ENCODE results near the gene FAM217B. TPM values are rescaled to one million over a fixed set of nuclear protein-coding genes. Genes with fewer than 3 reads are reported as not detected.
A peak's percentile ranks its signal among the peaks of the same experiment; 100 is the strongest.

Gene FAM217B
- total RNA-seq, 1 donor = 5.8 TPM

DNA sequence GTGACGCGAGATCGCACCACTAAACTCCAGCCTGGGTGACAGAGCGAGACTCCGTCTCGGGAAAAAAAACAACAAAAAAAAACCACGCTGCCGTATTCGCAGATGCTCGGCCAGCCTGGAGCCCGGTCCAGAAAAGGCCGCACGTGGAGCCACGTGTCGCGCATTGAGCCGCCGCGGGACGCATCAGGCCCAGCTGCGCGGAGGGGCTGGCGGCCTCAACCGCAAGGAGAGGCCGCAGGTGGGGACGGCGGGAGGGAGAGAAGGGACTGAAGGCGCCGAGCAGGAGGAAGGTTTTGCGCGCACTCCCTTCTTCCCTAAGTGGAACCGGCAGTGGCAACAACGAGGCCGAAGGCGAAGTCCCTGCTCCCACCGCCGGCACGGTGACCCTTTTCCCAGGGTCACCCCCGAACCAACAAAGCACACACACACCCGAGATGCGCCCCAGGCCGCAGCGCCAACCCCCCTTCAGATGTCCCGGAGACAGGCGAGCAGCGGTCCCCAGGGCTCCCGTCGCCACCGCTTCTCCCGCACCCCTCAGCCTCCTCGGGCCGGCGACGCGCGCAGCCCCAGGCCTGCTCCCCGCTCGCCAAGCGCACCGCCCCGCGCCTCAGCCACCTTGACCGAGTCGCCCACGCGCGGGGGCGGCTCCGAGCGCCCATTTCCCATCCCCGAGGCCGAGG lies 7.4 kb upstream of the FAM217B start:
- TF ChIP-seq, protein P1, sequence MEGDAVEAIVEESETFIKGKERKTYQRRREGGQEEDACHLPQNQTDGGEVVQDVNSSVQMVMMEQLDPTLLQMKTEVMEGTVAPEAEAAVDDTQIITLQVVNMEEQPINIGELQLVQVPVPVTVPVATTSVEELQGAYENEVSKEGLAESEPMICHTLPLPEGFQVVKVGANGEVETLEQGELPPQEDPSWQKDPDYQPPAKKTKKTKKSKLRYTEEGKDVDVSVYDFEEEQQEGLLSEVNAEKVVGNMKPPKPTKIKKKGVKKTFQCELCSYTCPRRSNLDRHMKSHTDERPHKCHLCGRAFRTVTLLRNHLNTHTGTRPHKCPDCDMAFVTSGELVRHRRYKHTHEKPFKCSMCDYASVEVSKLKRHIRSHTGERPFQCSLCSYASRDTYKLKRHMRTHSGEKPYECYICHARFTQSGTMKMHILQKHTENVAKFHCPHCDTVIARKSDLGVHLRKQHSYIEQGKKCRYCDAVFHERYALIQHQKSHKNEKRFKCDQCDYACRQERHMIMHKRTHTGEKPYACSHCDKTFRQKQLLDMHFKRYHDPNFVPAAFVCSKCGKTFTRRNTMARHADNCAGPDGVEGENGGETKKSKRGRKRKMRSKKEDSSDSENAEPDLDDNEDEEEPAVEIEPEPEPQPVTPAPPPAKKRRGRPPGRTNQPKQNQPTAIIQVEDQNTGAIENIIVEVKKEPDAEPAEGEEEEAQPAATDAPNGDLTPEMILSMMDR (IDR thresholded peaks at IDR 0.05; ENCODE audit: insufficient read depth, low read length) = no peak
- no peak for DNase-seq (ENCODE audit: low read depth)
- no peak overlapping the region for H3K4me3 ChIP-seq (ENCODE audit: low read depth, low read length)

- TF ChIP-seq, protein P1 (IDR thresholded peaks at IDR 0.05; ENCODE audit: insufficient read depth, low read length) = no peak
- peak; percentile 12 for DNase-seq (ENCODE audit: low read depth)
- peak within 1 kb of the TSS; percentile 68 for H3K4me3 ChIP-seq (ENCODE audit: low read depth, low read length)
These were observed 6.8 kb upstream of the FAM217B start, which contains the start of gene SYCP2 for GRCh38 chr20:59933296-59933848. Gene SYCP2 (minus strand): TSS chr20:59933637. CDS start chr20:59922413, 11,224 bp downstream.

GRCh38 chr20:59933849-59934585 lies 6.2 kb upstream of the FAM217B start:
- peak; percentile 53 for DNase-seq (ENCODE audit: low read depth)
- TF ChIP-seq, protein P1 (IDR thresholded peaks at IDR 0.05; ENCODE audit: insufficient read depth, low read length) = peak; percentile 77
- peak overlapping the region; percentile 68 for H3K4me3 ChIP-seq (ENCODE audit: low read depth, low read length)

- H3K4me3 ChIP-seq (ENCODE audit: low read depth, low read length) = no peak overlapping the region
- TF ChIP-seq, protein P1 (IDR thresholded peaks at IDR 0.05; ENCODE audit: insufficient read depth, low read length) = no peak
- no peak for DNase-seq (ENCODE audit: low read depth)
These were observed 4.6 kb upstream of the FAM217B start for GRCh38 chr20:59935457-59936185.

GRCh38 chr20:59936409-59936808 lies 3.8 kb upstream of the FAM217B start:
- H3K4me3 ChIP-seq (ENCODE audit: low read depth, low read length) = no peak overlapping the region
- no peak for DNase-seq (ENCODE audit: low read depth)
- TF ChIP-seq, protein P1 (IDR thresholded peaks at IDR 0.05; ENCODE audit: insufficient read depth, low read length) = no peak

DNA sequence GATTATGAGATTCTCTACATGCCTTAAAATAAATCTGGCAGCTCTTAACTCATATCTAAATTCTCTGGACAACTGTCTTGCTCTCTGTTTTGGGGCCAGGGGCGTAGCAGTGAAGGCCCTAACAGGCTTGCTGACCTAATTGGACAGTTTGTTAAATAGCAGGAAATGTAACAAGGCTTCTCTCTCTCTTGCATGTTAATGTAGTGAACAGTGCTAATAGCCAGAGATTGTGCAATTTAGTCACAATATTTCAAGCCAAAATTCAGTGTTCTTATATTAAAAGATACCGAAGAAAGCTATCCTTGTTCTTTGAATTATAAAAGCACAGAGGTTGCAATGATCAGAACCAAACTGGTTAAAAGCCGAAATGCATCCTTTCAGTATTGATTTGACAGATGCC lies 3.0 kb upstream of the FAM217B start:
- peak; percentile 28 for DNase-seq (ENCODE audit: low read depth)
- TF ChIP-seq, protein P1 (IDR thresholded peaks at IDR 0.05; ENCODE audit: insufficient read depth, low read length) = no peak
- peak overlapping the region; percentile 10 for H3K4me3 ChIP-seq (ENCODE audit: low read depth, low read length)

Data from fibroblast of the aortic adventitia (primary cell).